Activated CD4-positive, alpha-beta T cell treated with anti-CD3 and anti-CD28 coated beads for 4 hours (primary cell): ENCODE measurements around the gene LINGO1.

Experiments used
- DNase-seq, 2 donors: peaks; one replicate each; pipeline ENCODE4 v3.0.0-alpha.2; 2020

Gene LINGO1

GRCh38 chr15:77613814-77614213 is 18.9 kb downstream of the LINGO1 start:
- no peak for DNase-seq

GRCh38 chr15:77612958-77613601 is 19.6 kb downstream of the LINGO1 start:
- no peak for DNase-seq

- DNase-seq: no peak
Observed at GRCh38 chr15:77611767-77612166, 20.9 kb downstream of the LINGO1 start.

- DNase-seq: no peak
Observed at GRCh38 chr15:77610731-77611130, 22.0 kb downstream of the LINGO1 start.

GRCh38 chr15:77609558-77609957 is 23.2 kb downstream of the LINGO1 start:
- DNase-seq: no peak

GRCh38 chr15:77608774-77609173 is 23.9 kb downstream of the LINGO1 start:
- no peak for DNase-seq

- no peak for DNase-seq
Observed at GRCh38 chr15:77607894-77608261, 24.8 kb downstream of the LINGO1 start.

GRCh38 chr15:77607111-77607893 is 25.4 kb downstream of the LINGO1 start:
- DNase-seq: no peak

- no peak for DNase-seq
Observed at GRCh38 chr15:77606142-77607034, 26.3 kb downstream of the LINGO1 start.

- no peak for DNase-seq
Observed at GRCh38 chr15:77605547-77605946, 27.2 kb downstream of the LINGO1 start.

GRCh38 chr15:77604973-77605372 is 27.7 kb downstream of the LINGO1 start:
- no peak for DNase-seq

- no peak for DNase-seq
Observed at GRCh38 chr15:77603611-77604336, 28.9 kb downstream of the LINGO1 start.

GRCh38 chr15:77602800-77603199 is 29.9 kb downstream of the LINGO1 start:
- DNase-seq: no peak

GRCh38 chr15:77599899-77600298 is 32.8 kb downstream of the LINGO1 start:
- DNase-seq: no peak

- no peak for DNase-seq
Observed at GRCh38 chr15:77599357-77599756, 33.4 kb downstream of the LINGO1 start.

- no peak for DNase-seq
Observed at GRCh38 chr15:77598644-77599043, 34.1 kb downstream of the LINGO1 start.

- no peak for DNase-seq
Observed at GRCh38 chr15:77597804-77598453, 34.8 kb downstream of the LINGO1 start.

GRCh38 chr15:77596821-77597803 is 35.6 kb downstream of the LINGO1 start:
- no peak for DNase-seq

GRCh38 chr15:77595231-77595630 is 37.5 kb downstream of the LINGO1 start:
- DNase-seq: no peak

GRCh38 chr15:77592758-77593157 is 40.0 kb downstream of the LINGO1 start:
- DNase-seq: no peak
